SK-N-SH (cell line): ENCODE results near the gene KRTAP8-1. TPM values are rescaled to one million over a fixed set of nuclear protein-coding genes. Genes with fewer than 3 reads are reported as not detected.

Experiments used
- polyA plus RNA-seq, 3 experiments: library from polyadenylated mRNA; depleted of rRNA; stranded (reverse); fragments of >200 nt; gene quantifications; 2 replicates each; pipeline ENCODE4 v1.2.3, GENCODE V29; 2012
- small RNA-seq, 7 experiments: library from RNA; depleted of rRNA; stranded (forward); fragments of <200 nt; gene quantifications; one replicate each; pipeline ENCODE3, GENCODE V24; 2012

Gene KRTAP8-1
- polyA plus RNA-seq, 1 of the 3 experiments (the other 2 are of a cell fraction): not detected

Small RNAs within 50 kb of the gene (small RNA-seq; reads per million reads assigned to genes)
- 0 reads per million in 7 experiments for gene AP000244.1
- 0 reads per million in 7 experiments for gene KRTAP8-2P
- 0 reads per million in 7 experiments for gene KRTAP8-3P

Other genes starting within 250 kb of the KRTAP8-1 start
- not detected in 2 replicates for gene KRTAP22-2, start 222.9 kb downstream of the KRTAP8-1 start, polyA plus RNA-seq (2012; rRNA removed)
- gene KRTAP6-3, start 220.8 kb downstream of the KRTAP8-1 start, polyA plus RNA-seq (2012; rRNA removed): not detected in 2 replicates
- gene KRTAP6-2, start 214.4 kb downstream of the KRTAP8-1 start, polyA plus RNA-seq (2012; rRNA removed): not detected in 2 replicates
- not detected in 2 replicates for gene KRTAP22-1, start 212.2 kb downstream of the KRTAP8-1 start, polyA plus RNA-seq (2012; rRNA removed)
- not detected in 2 replicates for gene KRTAP6-1, start 199.3 kb downstream of the KRTAP8-1 start, polyA plus RNA-seq (2012; rRNA removed)
- gene KRTAP20-1, start 196.8 kb downstream of the KRTAP8-1 start, polyA plus RNA-seq (2012; rRNA removed): not detected in 2 replicates
- not detected in 2 replicates for gene KRTAP20-4, start 192.6 kb downstream of the KRTAP8-1 start, polyA plus RNA-seq (2012; rRNA removed)
- gene KRTAP20-2, start 178.1 kb downstream of the KRTAP8-1 start, polyA plus RNA-seq (2012; rRNA removed): not detected in 2 replicates
- not detected in 2 replicates for gene KRTAP20-3, start 170.4 kb downstream of the KRTAP8-1 start, polyA plus RNA-seq (2012; rRNA removed)
- not detected in 2 replicates for gene KRTAP21-3, start 94.5 kb downstream of the KRTAP8-1 start, polyA plus RNA-seq (2012; rRNA removed)
- not detected in 2 replicates for gene KRTAP21-2, start 66.0 kb downstream of the KRTAP8-1 start, polyA plus RNA-seq (2012; rRNA removed)
- gene KRTAP21-1, start 57.8 kb downstream of the KRTAP8-1 start, polyA plus RNA-seq (2012; rRNA removed): not detected in 2 replicates
- gene KRTAP7-1, start 16.5 kb upstream of the KRTAP8-1 start, polyA plus RNA-seq (2012; rRNA removed): not detected in 2 replicates
- not detected in 2 replicates for gene KRTAP11-1, start 68.3 kb upstream of the KRTAP8-1 start, polyA plus RNA-seq (2012; rRNA removed)
- not detected in 2 replicates for gene KRTAP19-8, start 225.2 kb upstream of the KRTAP8-1 start, polyA plus RNA-seq (2012; rRNA removed)